ENCODE data around the gene AQP6.

The AQP6 gene

DNA sequence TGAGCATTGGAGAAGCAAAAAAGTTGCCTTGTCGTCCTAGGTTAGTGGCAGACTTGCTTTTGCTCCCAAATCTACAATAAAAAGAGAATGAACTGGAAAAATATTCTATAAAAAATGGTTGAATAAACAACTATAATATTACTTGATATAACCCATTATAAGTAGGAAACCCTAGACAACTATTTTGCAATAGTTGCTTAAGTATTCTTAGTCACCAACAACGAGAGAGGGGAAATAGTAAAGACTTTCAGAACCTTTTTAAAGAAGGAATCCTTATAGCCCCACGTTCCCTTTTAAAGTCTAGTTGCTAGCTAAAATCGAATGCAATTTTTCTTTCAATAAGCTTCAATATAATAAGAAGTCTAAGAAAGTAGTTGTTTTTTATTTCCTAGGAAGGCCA lies 17.5 kb downstream of the AQP6 start:
- no peak for DNase-seq (ENCODE audit: low read depth)

DNA sequence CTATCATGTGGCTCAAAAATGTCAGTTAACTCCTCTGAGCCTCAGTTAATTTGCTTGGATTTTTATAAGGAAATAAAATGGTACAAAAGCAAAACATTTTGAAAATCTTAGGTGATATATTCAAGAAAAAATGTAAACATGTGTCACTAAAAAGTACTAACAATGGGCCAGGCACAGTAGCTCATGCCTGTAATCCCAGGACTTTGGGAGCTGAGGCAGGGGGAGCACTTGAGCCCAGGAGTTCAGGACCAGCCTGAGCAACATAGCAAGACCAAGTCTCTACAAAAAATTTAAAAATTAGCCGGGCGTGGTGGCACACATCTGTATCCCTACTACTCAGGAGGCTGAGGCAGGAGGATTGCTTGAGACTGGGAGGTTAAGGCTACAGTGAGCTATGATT lies 25.7 kb downstream of the AQP6 start:
- no peak for DNase-seq (ENCODE audit: low read depth)

DNA sequence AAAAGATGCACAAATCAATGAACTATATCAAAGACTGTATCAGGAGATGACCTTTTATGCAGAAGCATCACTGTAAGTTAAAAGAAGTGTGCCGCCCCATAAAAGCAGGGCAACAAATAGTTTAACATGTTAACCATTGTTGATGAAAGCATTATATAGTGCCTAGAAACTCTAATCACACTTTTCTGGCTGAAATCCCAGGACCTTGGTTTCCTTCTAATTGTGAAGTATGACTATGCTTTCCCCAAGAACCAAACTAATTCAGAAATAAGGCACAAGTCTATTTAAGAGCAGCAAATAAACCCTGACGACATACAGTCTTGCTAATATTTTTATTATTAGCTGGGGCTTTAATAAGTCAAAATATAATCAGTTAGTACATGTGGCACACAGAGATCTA lies 30.8 kb downstream of the AQP6 start:
- DNase-seq (ENCODE audit: low read depth): no peak

DNA sequence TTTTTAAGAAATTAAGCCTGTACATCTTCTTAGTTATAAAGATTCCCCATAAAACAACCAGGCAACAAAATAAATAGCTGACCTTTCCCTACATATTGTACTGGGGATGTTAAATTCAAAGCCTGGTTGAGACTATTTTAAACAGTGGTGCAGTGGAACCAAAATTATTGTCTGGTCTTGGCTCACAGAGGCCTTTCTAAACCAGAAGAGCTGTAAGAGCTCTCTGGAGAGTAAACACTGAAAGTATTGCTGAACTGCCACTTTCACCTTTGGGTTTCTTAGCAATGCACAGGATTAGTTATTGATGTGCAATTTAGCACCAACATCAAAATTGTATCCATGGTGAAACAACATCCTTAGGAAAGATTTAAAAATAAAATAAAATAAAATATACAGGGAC lies 31.9 kb downstream of the AQP6 start:
- DNase-seq (ENCODE audit: low read depth): no peak

DNA sequence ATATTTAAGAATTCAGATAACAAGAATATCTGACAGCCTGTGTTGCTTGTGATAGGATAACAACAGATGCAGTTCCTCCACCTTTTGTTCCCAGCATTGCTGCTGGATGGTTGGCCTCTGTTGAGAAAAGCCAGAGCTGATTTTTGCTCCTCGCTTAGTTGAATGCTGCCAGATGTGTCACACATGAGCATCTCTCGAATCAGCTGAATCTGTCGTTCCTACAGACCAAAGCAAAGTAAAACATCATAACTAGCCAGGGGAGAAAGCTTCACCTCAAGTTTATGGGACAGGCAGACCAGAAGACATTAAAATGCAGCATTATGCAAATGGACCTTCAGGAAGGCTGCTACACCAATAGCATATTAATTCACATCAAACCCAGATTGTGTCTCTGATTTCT lies 32.4 kb downstream of the AQP6 start:
- DNase-seq (ENCODE audit: low read depth): no peak

DNA sequence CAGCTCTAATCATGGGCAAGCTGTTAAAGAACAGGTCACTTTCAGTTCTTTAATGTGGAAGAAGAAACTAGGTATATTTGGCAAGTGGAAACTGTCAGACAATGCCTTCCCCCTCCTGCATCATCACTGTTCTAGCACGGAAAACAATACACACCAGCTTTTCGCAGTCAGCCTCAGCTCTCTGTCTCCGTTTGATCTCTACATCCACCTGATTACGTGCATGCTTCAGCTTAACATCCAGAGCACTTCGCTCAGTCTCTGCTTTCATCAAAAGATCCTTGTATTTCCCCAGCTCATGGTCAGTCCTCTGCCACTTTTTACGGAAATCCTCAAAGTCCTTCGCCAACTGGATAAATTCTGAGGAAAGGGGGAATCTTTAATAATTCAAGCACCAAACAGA lies 33.5 kb downstream of the AQP6 start:
- DNase-seq (ENCODE audit: low read depth): no peak

DNA sequence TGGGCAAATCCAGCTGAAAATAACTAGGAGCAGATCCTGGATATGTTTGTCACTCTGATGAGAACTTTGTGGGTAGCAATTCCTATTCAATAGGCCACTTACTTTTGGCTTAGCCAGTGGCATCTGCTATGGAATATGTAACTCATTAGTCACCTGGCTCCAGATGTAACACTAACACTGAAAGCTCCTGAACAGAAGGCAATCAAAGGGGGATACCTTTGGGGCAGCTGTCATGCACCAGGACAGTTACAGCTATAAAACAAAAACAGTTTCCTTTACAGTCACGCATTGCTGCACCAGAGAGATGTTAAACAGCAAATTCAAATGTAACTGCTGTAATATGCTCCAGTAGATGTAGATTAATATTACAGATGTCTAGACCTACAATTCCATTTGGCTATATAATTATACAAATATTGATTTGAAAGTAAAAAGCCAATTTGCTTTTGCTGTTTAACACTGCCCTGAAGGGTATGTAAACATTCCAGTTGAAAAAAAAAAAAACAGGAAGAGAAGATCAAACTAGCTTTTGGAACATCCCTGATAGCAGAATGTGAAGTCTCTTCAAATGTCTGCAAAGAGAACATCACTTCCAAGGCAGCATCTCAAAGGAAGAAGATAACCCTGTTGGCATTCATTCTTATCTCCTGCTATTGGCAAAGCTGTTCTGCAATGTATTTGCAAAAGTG lies 34.2 kb downstream of the AQP6 start:
- DNase-seq (ENCODE audit: low read depth): no peak

DNA sequence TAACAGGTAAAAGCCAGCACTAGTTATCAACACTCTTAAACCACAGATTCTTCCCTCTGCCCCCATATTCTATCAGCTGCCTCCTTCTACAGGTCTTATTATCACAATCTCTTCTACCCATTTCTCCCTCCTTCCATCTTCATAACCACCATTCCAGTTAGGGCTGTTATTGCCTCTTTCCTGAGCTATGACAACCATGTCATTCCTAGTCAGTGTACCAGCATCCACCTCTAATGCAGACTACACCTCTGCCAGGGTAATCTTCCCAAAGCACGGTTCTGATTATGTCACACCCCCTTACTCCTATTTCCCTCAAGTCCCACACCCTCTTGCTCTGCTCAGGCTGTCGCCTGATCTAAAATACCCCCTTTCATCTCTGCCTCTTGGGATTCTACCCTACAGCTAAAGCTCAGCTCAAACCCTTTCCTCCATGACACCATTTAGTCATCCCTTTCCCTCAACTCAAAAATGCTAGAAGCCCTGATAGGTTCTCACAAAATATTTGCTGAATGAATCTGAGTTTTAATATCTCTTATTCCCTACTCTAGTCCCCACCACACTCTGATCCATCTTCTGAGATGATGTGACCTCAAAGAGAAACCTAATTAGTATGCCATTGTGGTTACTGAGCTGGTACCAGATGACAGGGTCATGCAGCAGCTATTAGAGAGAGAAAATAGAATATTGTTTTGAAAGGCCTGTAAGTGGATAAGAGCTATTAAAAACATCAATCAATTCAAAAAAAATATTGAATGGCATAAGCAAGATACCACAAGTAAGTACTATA lies 40.8 kb downstream of the AQP6 start:
- DNase-seq (ENCODE audit: low read depth): no peak

DNA sequence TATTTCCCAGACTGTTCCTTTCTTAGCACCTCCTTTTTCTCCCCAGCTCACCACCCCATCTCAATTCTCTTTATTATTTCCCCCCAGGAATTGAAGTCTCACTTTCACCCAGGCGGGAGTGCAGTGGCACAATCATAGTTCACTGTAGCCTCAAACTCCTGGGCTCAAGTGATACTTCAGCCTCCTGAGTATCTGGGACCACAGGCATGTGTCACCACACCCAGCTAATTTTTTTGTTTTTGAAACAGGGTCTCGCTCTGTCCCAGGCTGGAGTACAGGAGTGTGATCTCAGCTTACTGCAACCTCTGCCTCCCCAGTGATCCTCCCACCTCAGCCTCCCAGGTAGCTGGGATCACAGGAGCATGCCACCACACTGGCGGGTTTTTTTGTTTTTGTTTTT lies 41.6 kb downstream of the AQP6 start:
- DNase-seq (ENCODE audit: low read depth): no peak

DNA sequence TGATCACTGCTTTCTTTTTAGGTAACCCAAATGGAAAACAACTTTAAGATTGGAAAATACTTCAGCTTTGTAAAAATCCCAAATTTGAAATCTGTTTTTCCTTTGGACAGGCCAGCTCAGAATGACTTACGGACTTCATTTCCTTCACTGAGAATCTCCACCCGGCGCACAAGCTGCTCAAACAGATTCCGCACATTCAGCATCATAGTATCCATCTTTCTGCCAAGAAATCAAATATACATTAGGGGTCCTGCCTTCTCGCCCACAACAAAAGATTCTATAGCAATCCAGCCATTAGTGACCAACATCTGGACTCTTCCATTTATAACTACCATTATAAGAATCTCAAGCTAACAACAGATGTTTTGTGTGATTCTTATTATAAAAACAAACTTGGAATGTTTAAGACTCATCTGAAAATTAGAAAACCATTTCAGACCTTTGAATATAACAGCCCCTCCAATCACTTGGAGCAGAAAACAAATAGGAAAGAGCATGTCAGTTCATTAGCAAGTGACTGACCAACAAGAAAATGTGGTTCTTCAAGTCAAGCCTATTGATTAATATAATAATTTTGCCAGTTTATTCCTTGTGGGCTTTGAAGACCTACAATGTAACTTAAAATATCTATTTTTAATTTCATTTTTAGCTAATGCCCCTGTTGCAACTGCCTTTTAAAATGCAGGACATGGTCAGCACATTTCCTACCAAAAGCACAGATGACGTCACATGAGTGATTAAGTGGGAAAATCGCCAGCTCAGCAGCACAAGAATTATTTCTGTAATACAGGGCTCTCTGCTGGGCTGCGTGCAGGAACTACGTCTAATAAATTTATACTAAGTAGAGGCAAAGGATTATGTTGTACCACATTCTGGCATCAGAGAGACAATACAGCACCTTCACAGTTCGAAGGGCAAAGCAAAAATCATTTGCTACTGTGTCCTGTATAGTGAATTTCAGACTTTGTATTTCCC lies 44.0 kb downstream of the AQP6 start:
- DNase-seq (ENCODE audit: low read depth): no peak

DNA sequence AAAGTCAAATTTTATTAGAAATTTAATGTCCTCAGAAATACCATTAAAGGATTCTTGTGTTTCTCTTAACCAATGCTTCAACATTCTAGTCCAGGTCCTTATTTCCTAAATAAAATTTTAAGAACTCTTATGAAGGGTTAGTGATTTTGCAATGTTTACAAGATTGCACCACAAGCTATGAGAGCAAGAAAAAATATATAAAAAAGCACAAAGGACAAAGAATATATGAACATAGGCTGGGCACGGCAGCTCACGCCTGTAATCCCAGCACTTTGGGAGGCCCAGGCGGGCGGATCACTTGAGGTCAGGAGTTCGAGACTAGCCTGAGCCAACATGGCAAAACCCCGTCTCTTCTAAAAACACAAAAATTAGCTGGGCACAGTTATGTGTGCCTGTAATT lies 44.9 kb downstream of the AQP6 start:
- DNase-seq (ENCODE audit: low read depth): no peak

DNA sequence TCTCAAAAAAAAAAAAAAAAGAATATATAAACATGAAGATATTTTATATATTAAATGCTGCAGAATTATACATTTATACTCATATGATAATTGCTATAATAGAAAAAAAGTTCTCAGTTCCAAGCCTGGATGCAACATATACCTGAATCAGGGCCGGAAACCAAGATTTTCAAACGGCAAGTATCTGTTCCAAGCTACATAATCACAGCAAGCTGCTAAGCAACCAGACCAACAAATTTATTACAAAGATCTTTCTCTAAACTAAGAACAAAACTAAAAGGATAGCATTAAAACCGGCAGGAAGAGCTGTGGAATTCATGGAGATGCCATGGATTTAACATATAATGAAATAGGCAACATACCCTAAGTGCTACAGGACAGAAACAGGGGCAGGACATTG lies 45.4 kb downstream of the AQP6 start:
- DNase-seq (ENCODE audit: low read depth): no peak

DNA sequence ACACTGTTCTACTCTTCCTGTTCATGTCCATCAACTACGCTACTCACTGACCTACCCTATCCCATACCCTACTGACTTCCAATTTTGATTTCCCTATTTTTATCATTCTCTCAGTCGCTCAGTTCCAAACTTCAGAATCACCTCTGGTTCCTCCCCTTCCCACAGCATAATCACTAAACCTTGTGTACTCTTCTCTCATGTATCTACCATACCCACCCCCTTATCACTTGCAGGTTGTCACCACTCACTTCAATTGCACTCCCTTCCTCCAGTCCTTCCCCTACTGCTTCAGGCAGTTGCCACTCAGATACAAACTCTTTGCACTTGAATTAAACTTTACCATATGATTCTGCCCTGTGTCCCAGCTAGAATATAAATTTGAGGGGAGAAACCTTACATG lies 46.2 kb downstream of the AQP6 start:
- no peak for DNase-seq (ENCODE audit: low read depth)

DNA sequence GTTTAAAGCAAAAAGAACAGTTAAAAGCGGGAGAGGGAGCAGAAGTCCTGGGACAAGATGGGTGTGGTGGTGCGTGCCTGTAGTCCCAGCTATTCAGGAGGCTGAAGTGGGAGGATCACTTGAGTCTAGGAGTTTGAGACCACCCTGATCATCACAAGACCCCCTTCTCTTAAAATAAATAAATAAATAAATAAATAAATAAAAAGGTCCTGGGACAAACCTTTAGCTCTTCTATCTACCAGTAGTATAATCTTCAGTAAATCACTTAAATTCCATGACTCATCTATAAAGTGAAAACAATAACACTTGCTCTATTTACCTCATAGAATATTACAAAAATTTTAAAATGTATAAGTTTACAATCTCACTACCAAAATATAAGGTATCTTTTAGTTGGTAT lies 46.8 kb downstream of the AQP6 start:
- DNase-seq (ENCODE audit: low read depth): no peak

DNA sequence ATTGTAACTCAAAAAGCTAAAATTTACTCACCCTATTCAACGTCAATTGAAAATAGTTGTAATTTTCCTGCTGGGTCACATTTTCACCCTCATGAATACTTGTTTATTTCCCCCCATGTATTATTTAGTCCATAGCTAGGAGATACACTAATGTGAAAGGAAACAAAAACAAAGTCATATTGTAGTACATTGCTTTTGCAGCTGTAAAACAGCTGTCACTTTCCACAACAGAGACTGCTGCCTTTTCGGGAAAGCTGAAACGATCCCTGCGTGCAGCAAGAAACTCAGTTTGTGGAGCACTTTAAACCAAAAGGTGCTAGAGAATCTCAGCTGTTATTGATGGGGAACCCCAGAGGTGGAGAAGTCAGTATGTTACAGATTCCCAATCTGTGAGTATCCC lies 48.3 kb downstream of the AQP6 start:
- no peak for DNase-seq (ENCODE audit: low read depth)

DNA sequence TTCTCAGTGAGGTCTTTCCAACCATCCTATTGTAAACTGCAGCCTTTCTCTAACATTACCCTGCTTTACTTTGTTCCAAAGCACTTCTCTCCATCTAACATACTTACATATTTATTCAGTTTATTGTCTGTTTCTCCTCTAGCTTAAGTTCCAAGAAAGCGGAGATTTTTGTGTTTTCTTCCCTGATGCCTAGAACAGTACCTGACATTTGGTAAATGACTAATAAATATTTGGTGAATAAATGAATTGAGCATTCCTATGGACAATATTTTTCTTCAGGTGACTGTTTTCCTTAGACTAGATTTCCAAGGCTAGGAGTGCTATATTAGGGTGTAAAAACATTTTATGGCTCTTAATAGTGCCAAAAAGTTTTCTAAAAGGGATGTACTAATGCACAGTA lies 50.2 kb downstream of the AQP6 start:
- DNase-seq (ENCODE audit: low read depth): no peak

DNA sequence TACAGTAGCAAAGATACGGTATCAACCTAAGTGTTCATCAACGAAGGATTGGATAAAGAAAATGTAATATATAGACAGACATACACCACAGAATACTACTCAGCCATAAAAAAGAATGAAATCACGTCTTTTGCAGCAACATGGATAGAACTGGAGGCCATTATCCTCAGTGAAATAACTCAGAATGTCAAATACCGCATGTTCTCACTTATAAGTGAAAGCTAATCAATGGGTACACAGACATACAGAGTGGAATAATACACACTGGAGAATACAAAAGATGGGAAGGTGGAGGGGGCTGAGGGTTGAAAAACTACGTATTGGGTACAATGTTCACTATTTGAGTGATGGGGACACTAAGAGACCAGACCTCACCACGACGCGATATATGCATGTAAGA lies 51.5 kb downstream of the AQP6 start:
- DNase-seq (ENCODE audit: low read depth): no peak

DNA sequence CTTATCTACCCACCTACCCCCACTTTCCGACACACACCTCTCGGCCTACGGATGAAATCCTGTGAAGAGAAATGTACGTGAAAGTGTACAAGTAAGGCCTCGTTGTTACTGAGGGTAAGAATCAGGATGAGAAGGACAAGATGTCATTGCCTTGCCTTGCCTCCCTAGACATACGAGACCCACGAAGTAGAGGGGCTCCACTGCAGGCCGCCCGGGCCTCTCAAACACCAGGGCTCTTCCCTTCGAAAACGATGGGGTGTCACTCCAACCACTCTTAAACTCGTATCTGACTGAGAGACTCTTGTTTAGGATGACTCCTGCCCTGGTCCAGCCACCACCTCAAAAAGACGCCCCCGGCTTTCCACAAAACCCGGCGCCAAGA lies 52.0 kb downstream of the AQP6 start:
- DNase-seq (ENCODE audit: low read depth): no peak

DNA sequence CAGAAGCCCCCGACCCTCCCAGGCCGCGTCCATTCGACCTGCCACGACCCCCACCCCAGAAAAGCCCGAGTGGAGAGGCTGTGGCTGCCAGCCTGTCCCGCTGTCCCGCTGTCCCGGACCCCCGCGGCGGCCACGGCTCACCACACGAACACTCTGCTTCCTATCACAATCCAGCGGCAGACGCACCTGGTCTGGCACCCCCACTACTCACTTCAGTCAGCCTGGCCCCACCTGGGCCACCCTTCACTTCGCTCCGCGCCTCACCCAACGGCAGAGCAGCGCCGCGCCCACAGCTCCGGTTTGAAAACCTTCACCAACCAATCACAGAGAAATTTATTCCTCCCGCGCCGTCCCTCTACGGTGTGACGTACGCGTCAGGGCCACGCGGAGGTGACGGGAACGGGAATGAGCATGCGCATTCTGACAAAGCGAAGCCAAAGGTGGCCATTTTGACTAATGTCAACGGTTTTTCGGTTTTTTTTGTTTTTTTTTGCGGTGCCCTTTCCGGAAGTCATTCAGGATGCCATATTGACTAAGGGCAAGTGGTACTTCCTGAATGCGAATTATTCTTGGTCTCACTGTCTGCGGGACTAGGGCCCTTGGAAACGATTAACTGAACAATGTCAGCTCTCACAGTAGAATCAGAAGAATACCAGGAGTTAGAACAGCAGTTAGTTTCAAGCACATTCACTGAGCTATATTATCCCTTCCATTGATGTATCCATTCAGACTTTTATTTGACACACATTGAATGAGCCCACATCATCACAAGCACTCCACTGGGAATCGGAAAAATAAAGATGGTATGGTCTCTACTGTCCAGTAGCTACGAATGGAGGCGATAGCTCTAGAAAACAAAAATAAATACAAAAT lies 52.7 kb downstream of the AQP6 start, which contains the start of gene RACGAP1:
RACGAP1 (minus strand) TSS at position 308 of the 873 bp plus-strand sequence. CDS start 8,779 bp downstream, outside the sequence.
- DNase-seq (ENCODE audit: low read depth): peak; percentile 94

DNA sequence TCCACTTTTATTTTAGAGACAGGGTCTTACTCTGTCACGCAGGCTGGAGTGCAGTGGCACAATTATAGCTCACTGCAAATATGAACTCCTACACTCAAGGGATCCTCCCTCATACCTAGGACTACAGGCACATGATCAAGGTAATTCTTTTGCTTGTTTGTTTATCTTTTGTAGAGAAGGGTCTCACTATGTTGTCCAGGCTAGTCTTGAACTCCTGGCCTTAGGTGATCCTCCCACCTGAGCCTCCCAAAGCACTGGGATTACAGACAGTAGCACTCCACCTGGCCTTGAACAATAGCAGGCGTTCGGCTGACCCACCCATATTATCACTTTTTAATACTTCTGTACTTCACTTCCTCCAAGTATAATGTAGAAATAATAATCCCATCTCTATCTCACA lies 53.9 kb downstream of the AQP6 start:
- DNase-seq (ENCODE audit: low read depth): no peak

All from T follicular helper cell (primary cell).